Activated effector memory CD4-positive, alpha-beta T cell treated with anti-CD3 and anti-CD28 coated beads, Interleukin-2, amount 50 U/mL, for 16 hours (primary cell): ENCODE data around the gene DUSP5.

Experiments
- DNase-seq: peaks from one replicate; pipeline ENCODE4 v3.0.0-alpha.2; 2020

The DUSP5 gene

GRCh38 chr10:110483633-110484032, 14.1 kb upstream of the DUSP5 start:
- no peak for DNase-seq

GRCh38 chr10:110485541-110485940, 12.2 kb upstream of the DUSP5 start:
- DNase-seq = no peak

- no peak for DNase-seq
Observed at GRCh38 chr10:110486680-110487410, 10.9 kb upstream of the DUSP5 start.

GRCh38 chr10:110487411-110488331, 10.0 kb upstream of the DUSP5 start:
- DNase-seq = no peak

- no peak for DNase-seq
Observed at GRCh38 chr10:110488332-110488681, 9.4 kb upstream of the DUSP5 start.

GRCh38 chr10:110488940-110489339, 8.8 kb upstream of the DUSP5 start:
- no peak for DNase-seq

- no peak for DNase-seq
Observed at GRCh38 chr10:110490640-110491039, 7.1 kb upstream of the DUSP5 start.

GRCh38 chr10:110491346-110491745, 6.4 kb upstream of the DUSP5 start:
- DNase-seq = no peak

GRCh38 chr10:110492069-110492822, 5.5 kb upstream of the DUSP5 start:
- DNase-seq = no peak

- DNase-seq = no peak
Observed at GRCh38 chr10:110493832-110494426, 3.8 kb upstream of the DUSP5 start.

- no peak for DNase-seq
Observed at GRCh38 chr10:110494532-110494931, 3.2 kb upstream of the DUSP5 start.

GRCh38 chr10:110495731-110496552, 1.8 kb upstream of the DUSP5 start:
- DNase-seq = peak; percentile 89

GRCh38 chr10:110496553-110497437, 912 bp upstream of the DUSP5 start:
- DNase-seq = no peak

GRCh38 chr10:110498087-110498981, 627 bp downstream of the DUSP5 start:
- peak; percentile 88 for DNase-seq

GRCh38 chr10:110498982-110499795, 1.5 kb downstream of the DUSP5 start:
- peak; percentile 78 for DNase-seq

GRCh38 chr10:110499796-110500514, 2.2 kb downstream of the DUSP5 start:
- no peak for DNase-seq

- no peak for DNase-seq
Observed at GRCh38 chr10:110500515-110500905, 2.8 kb downstream of the DUSP5 start.
